Measurements from ENCODE around the gene FBXO7. TPM values are rescaled to one million over a fixed set of nuclear protein-coding genes. Genes with fewer than 3 reads are reported as not detected.

Gene FBXO7
- 100 to 1,000 TPM in 1 of 2 donors, 10 to 100 TPM in 1; 82.8 to 128 TPM for total RNA-seq

GRCh38 chr22:32474635-32475467, at the start of gene FBXO7:
Gene FBXO7, plus strand, starts transcription at chr22:32474811. Its CDS starts 192 bp downstream, at chr22:32475003.
- peak; percentile 86 for DNase-seq (ENCODE audit: low spot score)
- H3K36me3 ChIP-seq: no peaks in the 10 kb centered on the region
- peaks cover 7% of the 10 kb centered on the region for H3K4me1 ChIP-seq (replicated peaks)
- H3K27ac ChIP-seq: peak within 1 kb of the TSS; percentile 99
- no peaks in the 10 kb centered on the region for H3K9me3 ChIP-seq
- TF ChIP-seq POLR2A (IDR thresholded peaks at IDR 0.05) (peak; percentile 62), CTCF (IDR thresholded peaks at IDR 0.05) (peak in 3 of 4 experiments; percentile 38 to 66 (median 39)), POLR2AphosphoS5 (IDR thresholded peaks at IDR 0.05) (peak; percentile 90)
- under 1% methylated on average over 57 of the region's 92 CpGs for WGBS
- intact Hi-C loops (cut with DNase I): loop anchor here (5.0 to 10.0 kb wide), 3 partner anchors 63 to 500 kb away; partner anchors contain the start of gene RTCB
- H3K27me3 ChIP-seq (replicated peaks; ENCODE audit: insufficient read depth): no peaks in the 10 kb centered on the region
- peak within 1 kb of the TSS; percentile 96 to 99 for H3K4me3 ChIP-seq

GRCh38 chr22:32426881-32427280, 47.7 kb upstream of the FBXO7 start:
- Histone ChIP-seq H3K9me3 (no peaks in the 10 kb centered on the region), H3K27ac (no peak overlapping the region), H3K36me3 (no peaks in the 10 kb centered on the region), H3K27me3 (replicated peaks; ENCODE audit: insufficient read depth) (peaks cover 2% of the 10 kb centered on the region), H3K4me3 (no peak overlapping the region), H3K4me1 (replicated peaks) (no peaks in the 10 kb centered on the region)
- DNase-seq (ENCODE audit: low spot score): no peak
- TF ChIP-seq POLR2A (IDR thresholded peaks at IDR 0.05) (no peak), POLR2AphosphoS5 (IDR thresholded peaks at IDR 0.05) (no peak), CTCF (IDR thresholded peaks at IDR 0.05) (no peak)
- 77% methylated on average over 4 of the region's 4 CpGs for WGBS
- intact Hi-C loops (cut with DNase I): no loop called here

GRCh38 chr22:32430352-32430751, 44.3 kb upstream of the FBXO7 start:
- Histone ChIP-seq H3K4me3 (no peak overlapping the region), H3K27me3 (replicated peaks; ENCODE audit: insufficient read depth) (peaks cover 2% of the 10 kb centered on the region), H3K27ac (no peak overlapping the region), H3K4me1 (replicated peaks) (no peaks in the 10 kb centered on the region), H3K9me3 (no peaks in the 10 kb centered on the region), H3K36me3 (no peaks in the 10 kb centered on the region)
- 94% methylated on average over 1 of the region's 1 CpG for WGBS
- TF ChIP-seq CTCF (IDR thresholded peaks at IDR 0.05) (no peak), POLR2A (IDR thresholded peaks at IDR 0.05) (no peak), POLR2AphosphoS5 (IDR thresholded peaks at IDR 0.05) (no peak)
- no peak for DNase-seq (ENCODE audit: low spot score)
- intact Hi-C loops (cut with DNase I): no loop called here

GRCh38 chr22:32444068-32444467, 30.5 kb upstream of the FBXO7 start:
- DNase-seq (ENCODE audit: low spot score): peak; percentile 4
- 31% methylated on average over 6 of the region's 6 CpGs for WGBS
- H3K27ac ChIP-seq: no peak overlapping the region
- intact Hi-C loops (cut with DNase I): no loop called here
- no peaks in the 10 kb centered on the region for H3K9me3 ChIP-seq
- H3K4me1 ChIP-seq (replicated peaks): no peaks in the 10 kb centered on the region
- TF ChIP-seq CTCF (IDR thresholded peaks at IDR 0.05) (no peak), POLR2A (IDR thresholded peaks at IDR 0.05) (no peak), POLR2AphosphoS5 (IDR thresholded peaks at IDR 0.05) (no peak)
- H3K4me3 ChIP-seq: no peak overlapping the region
- no peaks in the 10 kb centered on the region for H3K36me3 ChIP-seq
- no peaks in the 10 kb centered on the region for H3K27me3 ChIP-seq (replicated peaks; ENCODE audit: insufficient read depth)

GRCh38 chr22:32446321-32446720, 28.3 kb upstream of the FBXO7 start:
- H3K4me3 ChIP-seq: no peak overlapping the region
- no peak for DNase-seq (ENCODE audit: low spot score)
- H3K36me3 ChIP-seq: no peaks in the 10 kb centered on the region
- TF ChIP-seq POLR2A (IDR thresholded peaks at IDR 0.05) (no peak), POLR2AphosphoS5 (IDR thresholded peaks at IDR 0.05) (no peak), CTCF (IDR thresholded peaks at IDR 0.05) (no peak)
- intact Hi-C loops (cut with DNase I): no loop called here
- no peaks in the 10 kb centered on the region for H3K27me3 ChIP-seq (replicated peaks; ENCODE audit: insufficient read depth)
- no peaks in the 10 kb centered on the region for H3K9me3 ChIP-seq
- no peak overlapping the region for H3K27ac ChIP-seq
- no peaks in the 10 kb centered on the region for H3K4me1 ChIP-seq (replicated peaks)
- 61% methylated on average over 1 of the region's 1 CpG for WGBS

Measured in prostate gland (tissue), 2 donors.